GM18505 (cell line): ENCODE measurements around the gene CASZ1.

Source experiments
- ATAC-seq: cut with Tn5 transposase; IDR thresholded peaks from one replicate; pipeline ENCODE4 v1.9.1; 2021; ENCODE audit not compliant: unreplicated experiment
- POLR2A ChIP-seq: IDR thresholded peaks from 4 replicates; pipeline ENCODE4 v1.6.1; 2011; ENCODE audit warnings: borderline replicate concordance; ENCODE audit not compliant: insufficient read depth, insufficient read length; ENCODE audit errors: extremely low read depth

Gene CASZ1

GRCh38 chr1:10830961-10831668 lies 34.7 kb upstream of the CASZ1 start:
- no peak for ATAC-seq
- TF ChIP-seq POLR2A: no peak

GRCh38 chr1:10829965-10830515 lies 33.6 kb upstream of the CASZ1 start:
- no peak for TF ChIP-seq POLR2A
- no peak for ATAC-seq

GRCh38 chr1:10829067-10829818 lies 32.8 kb upstream of the CASZ1 start:
- no peak for ATAC-seq
- TF ChIP-seq POLR2A: no peak

GRCh38 chr1:10827377-10828333 lies 31.2 kb upstream of the CASZ1 start:
- TF ChIP-seq POLR2A: no peak
- no peak for ATAC-seq

GRCh38 chr1:10825592-10825991 lies 29.1 kb upstream of the CASZ1 start:
- no peak for TF ChIP-seq POLR2A
- ATAC-seq: no peak

- no peak for TF ChIP-seq POLR2A
- no peak for ATAC-seq
Measured at GRCh38 chr1:10824821-10825540, 28.5 kb upstream of the CASZ1 start.

- no peak for ATAC-seq
- TF ChIP-seq POLR2A: no peak
Measured at GRCh38 chr1:10823000-10823401, 26.6 kb upstream of the CASZ1 start.

GRCh38 chr1:10821388-10821787 lies 24.9 kb upstream of the CASZ1 start:
- ATAC-seq: no peak
- TF ChIP-seq POLR2A: no peak

- no peak for ATAC-seq
- TF ChIP-seq POLR2A: no peak
Measured at GRCh38 chr1:10820422-10820821, 24.0 kb upstream of the CASZ1 start.

- TF ChIP-seq POLR2A: no peak
- no peak for ATAC-seq
Measured at GRCh38 chr1:10819198-10819901, 22.9 kb upstream of the CASZ1 start.

- ATAC-seq: no peak
- TF ChIP-seq POLR2A: no peak
Measured at GRCh38 chr1:10818262-10819197, 22.1 kb upstream of the CASZ1 start.
